Loucy (cell line): ENCODE measurements around the gene DBT.

ENCODE experiments used
- CTCF ChIP-seq: fragments of 200-600 bp; sonication (generic); conservative IDR thresholded peaks from 2 replicates; pipeline ENCODE4 v1.5.1; 2014; ENCODE audit warnings: mild to moderate bottlenecking, antibody characterized with exemption, low read length
- EZH2phosphoT487 ChIP-seq: fragments of 200-600 bp; IDR thresholded peaks from 2 replicates; pipeline ENCODE4 v1.6.1; 2018; ENCODE audit warnings: antibody characterized with exemption, mild to moderate bottlenecking, moderate library complexity, borderline replicate concordance

GRCh38 chr1:100178091-100178490, 71.5 kb downstream of the DBT start, which contains the start of gene LRRC39:
- TF ChIP-seq CTCF (no peak), EZH2phosphoT487 (no peak)
